Ovary (tissue), 3 donors: Measurements from ENCODE around the gene TRIM44.

Experiments used
- EP300 ChIP-seq: sonication (generic); formaldehyde crosslinking; IDR thresholded peaks from one replicate; pipeline ENCODE4 v1.6.1; 2017; ENCODE audit warnings: antibody characterized with exemption
- POLR2A ChIP-seq: fragments of 450-650 bp; IDR thresholded peaks from one replicate; pipeline ENCODE4 v1.6.1; 2017; ENCODE audit warnings: antibody characterized with exemption, mild to moderate bottlenecking, moderate library complexity
- TF ChIP-seq, protein P1 (sequence below), 3 donors: fragments of 450-650 bp in 2 of 3; fragments of 200-600 bp in 1 of 3; IDR thresholded peaks; one replicate each; pipeline versions ENCODE4 v1.5.1 to v1.8.0; 2016 to 2022; ENCODE audit warnings: antibody characterized with exemption in 3 of 3, mild to moderate bottlenecking in 1 of 3
- donor health status: DM: no; HTN: no; CAD: no.

DNA sequence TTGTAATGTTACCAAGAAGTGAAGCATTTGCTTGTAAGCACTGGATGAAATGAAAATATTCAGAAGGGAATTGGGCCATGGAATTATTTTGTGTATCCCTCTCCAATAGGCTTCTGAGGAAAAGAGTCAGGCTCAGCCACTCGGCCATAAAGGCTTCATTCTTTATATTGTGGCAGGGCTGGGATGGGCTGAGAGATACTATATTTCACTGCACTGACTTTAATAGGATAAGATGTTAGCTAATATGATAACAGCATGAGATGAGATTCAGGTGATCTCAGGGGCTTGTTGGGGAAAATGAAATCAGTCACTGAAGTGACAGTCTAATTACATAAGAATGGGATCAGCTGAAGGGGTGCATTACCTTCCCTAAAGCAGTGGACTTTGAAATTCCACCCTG, 7.3 kb upstream of the TRIM44 start:
- TF ChIP-seq, protein P1, sequence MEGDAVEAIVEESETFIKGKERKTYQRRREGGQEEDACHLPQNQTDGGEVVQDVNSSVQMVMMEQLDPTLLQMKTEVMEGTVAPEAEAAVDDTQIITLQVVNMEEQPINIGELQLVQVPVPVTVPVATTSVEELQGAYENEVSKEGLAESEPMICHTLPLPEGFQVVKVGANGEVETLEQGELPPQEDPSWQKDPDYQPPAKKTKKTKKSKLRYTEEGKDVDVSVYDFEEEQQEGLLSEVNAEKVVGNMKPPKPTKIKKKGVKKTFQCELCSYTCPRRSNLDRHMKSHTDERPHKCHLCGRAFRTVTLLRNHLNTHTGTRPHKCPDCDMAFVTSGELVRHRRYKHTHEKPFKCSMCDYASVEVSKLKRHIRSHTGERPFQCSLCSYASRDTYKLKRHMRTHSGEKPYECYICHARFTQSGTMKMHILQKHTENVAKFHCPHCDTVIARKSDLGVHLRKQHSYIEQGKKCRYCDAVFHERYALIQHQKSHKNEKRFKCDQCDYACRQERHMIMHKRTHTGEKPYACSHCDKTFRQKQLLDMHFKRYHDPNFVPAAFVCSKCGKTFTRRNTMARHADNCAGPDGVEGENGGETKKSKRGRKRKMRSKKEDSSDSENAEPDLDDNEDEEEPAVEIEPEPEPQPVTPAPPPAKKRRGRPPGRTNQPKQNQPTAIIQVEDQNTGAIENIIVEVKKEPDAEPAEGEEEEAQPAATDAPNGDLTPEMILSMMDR (IDR thresholded peaks at IDR 0.05) = no peak
- TF ChIP-seq POLR2A (no peak), EP300 (no peak)
